PFSK-1 (cell line): Measurements from ENCODE around the gene BACE2.

Experiments used
- FOXP2 ChIP-seq: optimal IDR thresholded peaks from 2 replicates; pipeline ENCODE3; 2011; ENCODE audit warnings: borderline replicate concordance, control low read depth, inconsistent platforms; ENCODE audit not compliant: insufficient read depth; ENCODE audit errors: extremely low read length, extremely low read depth
- POLR2AphosphoS5 ChIP-seq: IDR thresholded peaks from 2 replicates; pipeline ENCODE4 v1.6.1; 2012; ENCODE audit warnings: low read depth, mild to moderate bottlenecking, control low read depth, low read length, moderate library complexity
- REST ChIP-seq, 2 experiments: IDR thresholded peaks; 2 replicates each; pipeline versions ENCODE4 v1.6.1 to v1.8.0; 2011 to 2012; ENCODE audit warnings: low read depth in 2 of 2, low read length in 2 of 2, control low read depth in 1 of 2, inconsistent platforms in 1 of 2, mild to moderate bottlenecking in 1 of 2, moderate library complexity in 1 of 2; ENCODE audit not compliant: insufficient read depth in 1 of 2
- SIN3A ChIP-seq: IDR thresholded peaks from 2 replicates; pipeline ENCODE4 v1.6.1; 2012; ENCODE audit warnings: mild to moderate bottlenecking, low read length, moderate library complexity, borderline replicate concordance; ENCODE audit not compliant: insufficient read depth
- TAF1 ChIP-seq: IDR thresholded peaks from 2 replicates; pipeline ENCODE4 v1.6.1; 2012; ENCODE audit warnings: low read length, control low read depth, borderline replicate concordance; ENCODE audit not compliant: insufficient read depth

BACE2 gene

DNA sequence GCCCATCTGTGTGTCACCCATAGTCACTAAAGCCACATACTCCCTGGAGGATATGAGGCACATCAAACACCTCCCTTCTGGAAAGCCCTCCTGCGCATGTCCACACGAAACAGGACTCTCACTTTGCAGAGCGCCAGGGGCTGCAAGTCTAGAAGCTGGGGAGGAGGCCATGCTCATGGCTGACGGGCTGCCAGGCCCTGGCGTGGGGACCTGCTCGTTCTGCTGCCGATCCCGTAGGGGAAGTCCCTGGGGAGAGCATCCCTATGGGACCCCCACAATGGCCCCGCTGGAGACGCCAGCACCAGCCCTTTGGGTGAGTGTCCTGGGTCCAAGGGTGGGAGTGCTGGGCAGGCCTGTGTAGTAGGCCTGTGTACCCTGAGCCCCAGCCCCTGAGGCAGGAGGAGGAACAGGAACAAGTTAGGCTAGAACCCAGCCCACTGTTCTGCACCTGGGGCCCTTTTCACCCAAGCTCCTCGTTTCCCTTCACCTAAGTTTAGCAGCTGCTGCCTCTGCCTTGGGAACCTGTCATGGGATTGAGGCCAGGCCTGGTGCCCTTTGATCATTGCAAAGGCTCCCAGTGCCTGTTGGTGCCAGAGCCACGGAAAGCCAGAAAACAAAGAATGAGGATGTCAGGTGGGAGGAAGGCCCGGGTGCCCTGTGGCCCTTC lies 158.6 kb downstream of the BACE2 start:
- no peak for TF ChIP-seq POLR2AphosphoS5
- no peak for TF ChIP-seq SIN3A
- no peak for TF ChIP-seq FOXP2
- no peak for TF ChIP-seq REST (IDR thresholded peaks at IDR 0.05; ENCODE audit: insufficient read depth in 1 of 2, low read depth in 2 of 2, low read length in 2 of 2)
- TF ChIP-seq TAF1, result no peak

- TF ChIP-seq TAF1 (no peak), SIN3A (no peak), FOXP2 (no peak), REST (IDR thresholded peaks at IDR 0.05; ENCODE audit: insufficient read depth in 1 of 2, low read depth in 2 of 2, low read length in 2 of 2) (no peak), POLR2AphosphoS5 (no peak)
These were observed 159.8 kb downstream of the BACE2 start for GRCh38 chr21:41327753-41328152.

GRCh38 chr21:41328660-41329607 lies 161.0 kb downstream of the BACE2 start:
- no peak for TF ChIP-seq SIN3A
- TF ChIP-seq FOXP2, result no peak
- no peak for TF ChIP-seq TAF1
- no peak for TF ChIP-seq REST (IDR thresholded peaks at IDR 0.05; ENCODE audit: insufficient read depth in 1 of 2, low read depth in 2 of 2, low read length in 2 of 2)
- no peak for TF ChIP-seq POLR2AphosphoS5
